Measurements from ENCODE around the gene PTK6. TPM values are rescaled to one million over a fixed set of nuclear protein-coding genes. Genes with fewer than 3 reads are reported as not detected.

Gene PTK6
- total and polyA plus RNA-seq, 2 of the 13 experiments (the other 11 are each of a cell fraction or from before 2014, with no cell fraction given) = 0.08 TPM; not detected in 1

GRCh38 chr20:63534831-63535651 is 2.1 kb downstream of the PTK6 start (continued):
- TF ChIP-seq, protein P1, sequence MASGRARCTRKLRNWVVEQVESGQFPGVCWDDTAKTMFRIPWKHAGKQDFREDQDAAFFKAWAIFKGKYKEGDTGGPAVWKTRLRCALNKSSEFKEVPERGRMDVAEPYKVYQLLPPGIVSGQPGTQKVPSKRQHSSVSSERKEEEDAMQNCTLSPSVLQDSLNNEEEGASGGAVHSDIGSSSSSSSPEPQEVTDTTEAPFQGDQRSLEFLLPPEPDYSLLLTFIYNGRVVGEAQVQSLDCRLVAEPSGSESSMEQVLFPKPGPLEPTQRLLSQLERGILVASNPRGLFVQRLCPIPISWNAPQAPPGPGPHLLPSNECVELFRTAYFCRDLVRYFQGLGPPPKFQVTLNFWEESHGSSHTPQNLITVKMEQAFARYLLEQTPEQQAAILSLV (CRISPR knock-in tag; IDR thresholded peaks at IDR 0.05; ENCODE audit: borderline replicate concordance) = peak; percentile 70; the same call in 1 of the 2 replicates
- TF ChIP-seq, protein P2, sequence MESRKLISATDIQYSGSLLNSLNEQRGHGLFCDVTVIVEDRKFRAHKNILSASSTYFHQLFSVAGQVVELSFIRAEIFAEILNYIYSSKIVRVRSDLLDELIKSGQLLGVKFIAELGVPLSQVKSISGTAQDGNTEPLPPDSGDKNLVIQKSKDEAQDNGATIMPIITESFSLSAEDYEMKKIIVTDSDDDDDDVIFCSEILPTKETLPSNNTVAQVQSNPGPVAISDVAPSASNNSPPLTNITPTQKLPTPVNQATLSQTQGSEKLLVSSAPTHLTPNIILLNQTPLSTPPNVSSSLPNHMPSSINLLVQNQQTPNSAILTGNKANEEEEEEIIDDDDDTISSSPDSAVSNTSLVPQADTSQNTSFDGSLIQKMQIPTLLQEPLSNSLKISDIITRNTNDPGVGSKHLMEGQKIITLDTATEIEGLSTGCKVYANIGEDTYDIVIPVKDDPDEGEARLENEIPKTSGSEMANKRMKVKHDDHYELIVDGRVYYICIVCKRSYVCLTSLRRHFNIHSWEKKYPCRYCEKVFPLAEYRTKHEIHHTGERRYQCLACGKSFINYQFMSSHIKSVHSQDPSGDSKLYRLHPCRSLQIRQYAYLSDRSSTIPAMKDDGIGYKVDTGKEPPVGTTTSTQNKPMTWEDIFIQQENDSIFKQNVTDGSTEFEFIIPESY (CRISPR knock-in tag; IDR thresholded peaks at IDR 0.05) = no peak
- no peak for TF ChIP-seq NR3C1 (CRISPR knock-in tag; IDR thresholded peaks at IDR 0.05)
- TF ChIP-seq MEIS2 (CRISPR knock-in tag; IDR thresholded peaks at IDR 0.05) = no peak
- TF ChIP-seq, protein P3, sequence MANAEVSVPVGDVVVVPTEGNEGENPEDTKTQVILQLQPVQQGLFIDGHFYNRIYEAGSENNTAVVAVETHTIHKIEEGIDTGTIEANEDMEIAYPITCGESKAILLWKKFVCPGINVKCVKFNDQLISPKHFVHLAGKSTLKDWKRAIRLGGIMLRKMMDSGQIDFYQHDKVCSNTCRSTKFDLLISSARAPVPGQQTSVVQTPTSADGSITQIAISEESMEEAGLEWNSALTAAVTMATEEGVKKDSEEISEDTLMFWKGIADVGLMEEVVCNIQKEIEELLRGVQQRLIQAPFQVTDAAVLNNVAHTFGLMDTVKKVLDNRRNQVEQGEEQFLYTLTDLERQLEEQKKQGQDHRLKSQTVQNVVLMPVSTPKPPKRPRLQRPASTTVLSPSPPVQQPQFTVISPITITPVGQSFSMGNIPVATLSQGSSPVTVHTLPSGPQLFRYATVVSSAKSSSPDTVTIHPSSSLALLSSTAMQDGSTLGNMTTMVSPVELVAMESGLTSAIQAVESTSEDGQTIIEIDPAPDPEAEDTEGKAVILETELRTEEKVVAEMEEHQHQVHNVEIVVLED (CRISPR knock-in tag; IDR thresholded peaks at IDR 0.05; ENCODE audit: borderline replicate concordance) = peak; percentile 56; the same call in 1 of the 2 replicates
- 0 out of 2 replicates have a peak, but pooled peaks have one; percentile 42 for TF ChIP-seq ZNF746 (CRISPR knock-in tag; IDR thresholded peaks at IDR 0.05)
- TF ChIP-seq ZNF773 (CRISPR knock-in tag; IDR thresholded peaks at IDR 0.05; ENCODE audit: borderline replicate concordance) = no peak
- TF ChIP-seq, protein P4, sequence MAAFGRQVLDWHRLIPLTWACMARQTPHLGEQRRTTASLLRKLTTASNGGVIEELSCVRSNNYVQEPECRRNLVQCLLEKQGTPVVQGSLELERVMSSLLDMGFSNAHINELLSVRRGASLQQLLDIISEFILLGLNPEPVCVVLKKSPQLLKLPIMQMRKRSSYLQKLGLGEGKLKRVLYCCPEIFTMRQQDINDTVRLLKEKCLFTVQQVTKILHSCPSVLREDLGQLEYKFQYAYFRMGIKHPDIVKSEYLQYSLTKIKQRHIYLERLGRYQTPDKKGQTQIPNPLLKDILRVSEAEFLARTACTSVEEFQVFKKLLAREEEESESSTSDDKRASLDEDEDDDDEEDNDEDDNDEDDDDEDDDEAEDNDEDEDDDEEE (CRISPR knock-in tag; IDR thresholded peaks at IDR 0.05) = no peak
- TF ChIP-seq ZFP36L1 (CRISPR knock-in tag; IDR thresholded peaks at IDR 0.05) = no peak
- peak; percentile 51; the same call in 1 of the 2 replicates for TF ChIP-seq FOSL2 (CRISPR knock-in tag; IDR thresholded peaks at IDR 0.05)
- peak; percentile 13; the same call in 1 of the 2 replicates for TF ChIP-seq MIER2 (CRISPR knock-in tag; IDR thresholded peaks at IDR 0.05)
- TF ChIP-seq CEBPG (CRISPR knock-in tag; IDR thresholded peaks at IDR 0.05) = no peak
- no peak for TF ChIP-seq KMT2A (CRISPR knock-in tag; IDR thresholded peaks at IDR 0.05)
- no peak for TF ChIP-seq MIER3 (CRISPR knock-in tag; IDR thresholded peaks at IDR 0.05; ENCODE audit: borderline replicate concordance)
- TF ChIP-seq TEF (CRISPR knock-in tag; IDR thresholded peaks at IDR 0.05) = no peak
- no peak for TF ChIP-seq TMF1 (CRISPR knock-in tag; IDR thresholded peaks at IDR 0.05; ENCODE audit: low read depth)
- no peak for TF ChIP-seq PBX2 (CRISPR knock-in tag; IDR thresholded peaks at IDR 0.05)

Data from HepG2 (cell line).